Measurements from ENCODE around the gene FGFR3.

GRCh38 chr4:1765409-1766072 lies 27.6 kb upstream of the FGFR3 start:
- TF ChIP-seq POLR2A (IDR thresholded peaks at IDR 0.05; ENCODE audit: low read depth, low read length) (no peak), POLR2AphosphoS5 (IDR thresholded peaks at IDR 0.05; ENCODE audit: low read depth, low read length) (no peak), TAF1 (IDR thresholded peaks at IDR 0.05; ENCODE audit: borderline replicate concordance, low read depth, low read length) (no peak)

Measured in GM12892 (cell line).